ENCODE data around the gene C17orf75. TPM values are rescaled to one million over a fixed set of nuclear protein-coding genes. Genes with fewer than 3 reads are reported as not detected.

C17orf75 gene
- total RNA-seq, 1 experiment from 2014 or later, result 21.1 TPM

- Mint-ChIP-seq H3K4me1 (ENCODE audit: low read depth, unreplicated experiment) (no peaks in the 10 kb centered on the region), H3K27me3 (ENCODE audit: unreplicated experiment) (peaks cover 62% of the 10 kb centered on the region), H3K9me3 (ENCODE audit: low read depth, unreplicated experiment) (no peaks in the 10 kb centered on the region), H3K36me3 (ENCODE audit: insufficient read depth, unreplicated experiment) (no peaks in the 10 kb centered on the region), H3K4me3 (ENCODE audit: low read depth, unreplicated experiment) (no peak overlapping the region), H3K27ac (ENCODE audit: unreplicated experiment) (no peak overlapping the region)
- no peak for DNase-seq
- intact Hi-C loops (cut with micrococcal nuclease; ENCODE audit: unreplicated experiment), result no loop called here
- no peak for TF ChIP-seq CTCF (IDR thresholded peaks at IDR 0.05; ENCODE audit: unreplicated experiment)
- BruUV-seq (replicated peaks), result no TSS peak
- CTCF ChIA-PET, result interaction anchor here (0.9 kb wide), 1 partner anchor 9 kb away, joined by 3 read pairs; no protein-coding TSS in a partner anchor
These were observed 30.9 kb downstream of the C17orf75 start for GRCh38 chr17:32311028-32311536.

- no peak for TF ChIP-seq CTCF (IDR thresholded peaks at IDR 0.05; ENCODE audit: unreplicated experiment)
- peaks cover 71% of the 10 kb centered on the region for H3K27me3 Mint-ChIP-seq (ENCODE audit: unreplicated experiment)
- H3K4me3 Mint-ChIP-seq (ENCODE audit: low read depth, unreplicated experiment), result no peak overlapping the region
- no peaks in the 10 kb centered on the region for H3K4me1 Mint-ChIP-seq (ENCODE audit: low read depth, unreplicated experiment)
- CTCF ChIA-PET, result interaction anchor here (0.6 kb wide), 2 partner anchors 11 kb away, joined by 3 to 5 read pairs; no protein-coding TSS in a partner anchor
- DNase-seq, result no peak
- H3K9me3 Mint-ChIP-seq (ENCODE audit: low read depth, unreplicated experiment), result no peaks in the 10 kb centered on the region
- H3K36me3 Mint-ChIP-seq (ENCODE audit: insufficient read depth, unreplicated experiment), result no peaks in the 10 kb centered on the region
- intact Hi-C loops (cut with micrococcal nuclease; ENCODE audit: unreplicated experiment), result no loop called here
- H3K27ac Mint-ChIP-seq (ENCODE audit: unreplicated experiment), result no peak overlapping the region
- BruUV-seq (replicated peaks), result no TSS peak
These were observed 34.3 kb downstream of the C17orf75 start for GRCh38 chr17:32307658-32308057.

- Mint-ChIP-seq H3K36me3 (ENCODE audit: insufficient read depth, unreplicated experiment) (no peaks in the 10 kb centered on the region), H3K4me3 (ENCODE audit: low read depth, unreplicated experiment) (no peak overlapping the region), H3K27me3 (ENCODE audit: unreplicated experiment) (peaks cover 60% of the 10 kb centered on the region), H3K27ac (ENCODE audit: unreplicated experiment) (no peak overlapping the region), H3K4me1 (ENCODE audit: low read depth, unreplicated experiment) (no peaks in the 10 kb centered on the region), H3K9me3 (ENCODE audit: low read depth, unreplicated experiment) (no peaks in the 10 kb centered on the region)
- BruUV-seq (replicated peaks), result no TSS peak
- no peak for TF ChIP-seq CTCF (IDR thresholded peaks at IDR 0.05; ENCODE audit: unreplicated experiment)
- intact Hi-C loops (cut with micrococcal nuclease; ENCODE audit: unreplicated experiment), result no loop called here
- DNase-seq, result no peak
- CTCF ChIA-PET, result no interaction called here
These were observed 36.9 kb downstream of the C17orf75 start for GRCh38 chr17:32305049-32305448.

- CTCF ChIA-PET, result no interaction called here
- Mint-ChIP-seq H3K4me1 (ENCODE audit: low read depth, unreplicated experiment) (no peaks in the 10 kb centered on the region), H3K27ac (ENCODE audit: unreplicated experiment) (no peak overlapping the region), H3K27me3 (ENCODE audit: unreplicated experiment) (peaks cover 62% of the 10 kb centered on the region), H3K4me3 (ENCODE audit: low read depth, unreplicated experiment) (no peak overlapping the region), H3K9me3 (ENCODE audit: low read depth, unreplicated experiment) (no peaks in the 10 kb centered on the region), H3K36me3 (ENCODE audit: insufficient read depth, unreplicated experiment) (no peaks in the 10 kb centered on the region)
- no peak for DNase-seq
- TF ChIP-seq CTCF (IDR thresholded peaks at IDR 0.05; ENCODE audit: unreplicated experiment), result no peak
- BruUV-seq (replicated peaks), result no TSS peak
- intact Hi-C loops (cut with micrococcal nuclease; ENCODE audit: unreplicated experiment), result no loop called here
These were observed 38.1 kb downstream of the C17orf75 start for GRCh38 chr17:32303781-32304288.

Measured in Calu3 (cell line).